Measurements from ENCODE around the gene BBS10.

- TF ChIP-seq GATA3 (IDR thresholded peaks at IDR 0.05; ENCODE audit: low read depth, low read length) = no peak
- TF ChIP-seq GATA2 (IDR thresholded peaks at IDR 0.05; ENCODE audit: low read depth, low read length) = no peak
These were observed 20.0 kb upstream of the BBS10 start for GRCh38 chr12:76368230-76368629.

Data from SH-SY5Y (cell line).